MM.1S (cell line): ENCODE measurements around the gene OR10K2.
"Not testable (repeated sequence)": the region's sequence is repeated elsewhere in the genome, so short reads cannot be mapped to it uniquely, and the experiment has no call there.

Source experiments
- DNase-seq: peaks from one replicate; pipeline ENCODE4 v3.0.0-alpha.2; 2015
- H2AFZ ChIP-seq: fragments of 300-600 bp; sonication (generic); 2 replicates; pipeline ENCODE4 v1.6.0; 2016; ENCODE audit warnings: antibody characterized with exemption, low read length
- H3F3A ChIP-seq: fragments of 300-600 bp; sonication (generic); 2 replicates; pipeline ENCODE4 v1.6.1; 2016; ENCODE audit warnings: mild to moderate bottlenecking, antibody characterized with exemption, low read length, moderate library complexity, mixed read lengths; ENCODE audit not compliant: insufficient read depth
- H3K27ac ChIP-seq: fragments of 300-600 bp; sonication (generic); 2 replicates; pipeline ENCODE4 v1.5.1; 2016; ENCODE audit warnings: mild to moderate bottlenecking, low read length
- H3K27me3 ChIP-seq: fragments of 300-600 bp; sonication (generic); replicated peaks from 2 replicates; pipeline ENCODE4 v1.6.0; 2016; ENCODE audit warnings: low read length; ENCODE audit not compliant: insufficient read depth
- H3K36me3 ChIP-seq: fragments of 300-600 bp; sonication (generic); replicated peaks from 2 replicates; pipeline ENCODE4 v1.6.1; 2016; ENCODE audit warnings: mild to moderate bottlenecking, low read length, mixed read lengths; ENCODE audit not compliant: insufficient read depth
- H3K4me1 ChIP-seq: fragments of 300-600 bp; sonication (generic); 2 replicates; pipeline ENCODE4 v1.6.1; 2016; ENCODE audit warnings: low read length, mixed read lengths
- H3K4me2 ChIP-seq: fragments of 300-600 bp; sonication (generic); 2 replicates; pipeline ENCODE4 v1.6.0; 2016; ENCODE audit warnings: low read depth, low read length
- H3K4me3 ChIP-seq: fragments of 300-600 bp; sonication (generic); 2 replicates; pipeline ENCODE4 v1.5.1; 2016; ENCODE audit warnings: low read length, mixed read lengths
- H3K79me2 ChIP-seq: fragments of 300-600 bp; sonication (generic); 2 replicates; pipeline ENCODE4 v1.6.1; 2016; ENCODE audit warnings: mixed run types, low read length, mixed read lengths
- H3K9ac ChIP-seq: fragments of 300-600 bp; sonication (generic); 2 replicates; pipeline ENCODE4 v1.6.1; 2016; ENCODE audit warnings: low read length, mixed read lengths
- H3K9me2 ChIP-seq: fragments of 300-600 bp; sonication (generic); replicated peaks from 2 replicates; pipeline ENCODE4 v1.6.1; 2016; ENCODE audit warnings: mild to moderate bottlenecking, low read length, mixed read lengths; ENCODE audit not compliant: insufficient read depth
- H3K9me3 ChIP-seq: fragments of 300-600 bp; sonication (generic); replicated peaks from 2 replicates; pipeline ENCODE4 v1.6.1; 2016; ENCODE audit warnings: mild to moderate bottlenecking, low read length, mixed read lengths; ENCODE audit not compliant: insufficient read depth
- H4K20me1 ChIP-seq: fragments of 300-600 bp; sonication (generic); 2 replicates; pipeline ENCODE4 v1.6.1; 2016; ENCODE audit warnings: mild to moderate bottlenecking, low read length, moderate library complexity, mixed read lengths; ENCODE audit not compliant: insufficient read depth
- EZH2 ChIP-seq: fragments of 300-600 bp; sonication (generic); optimal IDR thresholded peaks from 2 replicates; pipeline ENCODE3; 2017; ENCODE audit warnings: low read depth, mild to moderate bottlenecking, antibody characterized with exemption, low read length, mixed read lengths
- EZH2phosphoT487 ChIP-seq: fragments of 300-600 bp; sonication (generic); IDR thresholded peaks from 2 replicates; pipeline ENCODE4 v1.6.1; 2018; ENCODE audit warnings: antibody characterized with exemption, low read length
- TF ChIP-seq, protein P1 (sequence below): fragments of 300-600 bp; sonication (generic); IDR thresholded peaks from 2 replicates; pipeline ENCODE4 v1.5.1; 2016; ENCODE audit warnings: antibody characterized with exemption, low read length, mixed read lengths

Gene OR10K2

DNA sequence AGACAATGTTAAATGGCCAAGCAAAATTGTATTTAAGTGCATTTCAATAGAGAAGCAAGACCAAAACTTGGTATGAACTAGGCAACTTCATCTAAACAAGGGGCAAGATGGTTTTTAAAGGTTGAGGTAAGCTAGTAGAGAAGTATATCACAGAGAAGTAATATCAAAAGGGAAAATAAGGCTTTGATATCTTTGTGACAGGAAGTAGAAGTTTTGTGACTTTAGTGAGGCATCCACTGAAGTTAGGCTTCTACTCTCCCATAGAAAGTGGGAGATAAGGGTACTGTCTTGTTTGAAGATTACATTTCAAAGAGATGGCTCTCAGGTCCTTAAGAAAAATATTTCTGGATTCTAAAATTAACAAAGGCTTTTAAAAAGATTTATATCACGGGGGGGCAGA, 35.7 kb downstream of the OR10K2 start:
- Histone ChIP-seq H3K4me1 (no peaks in the 10 kb centered on the region), H3K27me3 (no peaks in the 10 kb centered on the region), H3K9ac (no peak overlapping the region), H2AFZ (no peak overlapping the region), H3K9me2 (no peaks in the 10 kb centered on the region), H3K9me3 (no peaks in the 10 kb centered on the region), H3K27ac (no peak overlapping the region), H4K20me1 (no peaks in the 10 kb centered on the region), H3K4me2 (no peak overlapping the region), H3K79me2 (no peaks in the 10 kb centered on the region), H3K4me3 (no peak overlapping the region), H3K36me3 (no peaks in the 10 kb centered on the region), H3F3A (no peaks in the 10 kb centered on the region)
- TF ChIP-seq EZH2 (no peak), EZH2phosphoT487 (no peak)
- TF ChIP-seq, protein P1, sequence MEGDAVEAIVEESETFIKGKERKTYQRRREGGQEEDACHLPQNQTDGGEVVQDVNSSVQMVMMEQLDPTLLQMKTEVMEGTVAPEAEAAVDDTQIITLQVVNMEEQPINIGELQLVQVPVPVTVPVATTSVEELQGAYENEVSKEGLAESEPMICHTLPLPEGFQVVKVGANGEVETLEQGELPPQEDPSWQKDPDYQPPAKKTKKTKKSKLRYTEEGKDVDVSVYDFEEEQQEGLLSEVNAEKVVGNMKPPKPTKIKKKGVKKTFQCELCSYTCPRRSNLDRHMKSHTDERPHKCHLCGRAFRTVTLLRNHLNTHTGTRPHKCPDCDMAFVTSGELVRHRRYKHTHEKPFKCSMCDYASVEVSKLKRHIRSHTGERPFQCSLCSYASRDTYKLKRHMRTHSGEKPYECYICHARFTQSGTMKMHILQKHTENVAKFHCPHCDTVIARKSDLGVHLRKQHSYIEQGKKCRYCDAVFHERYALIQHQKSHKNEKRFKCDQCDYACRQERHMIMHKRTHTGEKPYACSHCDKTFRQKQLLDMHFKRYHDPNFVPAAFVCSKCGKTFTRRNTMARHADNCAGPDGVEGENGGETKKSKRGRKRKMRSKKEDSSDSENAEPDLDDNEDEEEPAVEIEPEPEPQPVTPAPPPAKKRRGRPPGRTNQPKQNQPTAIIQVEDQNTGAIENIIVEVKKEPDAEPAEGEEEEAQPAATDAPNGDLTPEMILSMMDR, result no peak
- no peak for DNase-seq

DNA sequence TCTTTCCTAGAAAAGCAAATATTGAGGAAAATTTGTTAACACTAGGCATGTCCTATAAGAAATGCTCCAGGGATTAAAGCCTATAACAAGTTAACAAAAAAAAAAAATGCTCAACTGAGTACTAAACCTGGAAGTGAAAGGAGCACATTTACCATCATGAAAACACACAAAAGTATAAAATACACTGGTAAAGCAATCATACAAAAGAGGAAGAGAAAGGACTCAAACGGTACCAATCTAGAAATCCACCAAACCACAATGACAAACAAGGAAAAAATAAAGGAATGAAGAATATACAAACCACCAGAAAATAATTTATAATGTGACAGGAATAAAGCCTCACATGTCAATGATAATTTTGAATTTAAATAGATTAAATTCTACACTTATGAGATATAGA, 51.2 kb downstream of the OR10K2 start:
- Histone ChIP-seq H2AFZ (no peak overlapping the region), H3F3A (no peaks in the 10 kb centered on the region), H3K9ac (no peak overlapping the region), H3K27ac (no peak overlapping the region), H4K20me1 (no peaks in the 10 kb centered on the region), H3K9me2 (no peaks in the 10 kb centered on the region), H3K27me3 (no peaks in the 10 kb centered on the region), H3K79me2 (no peaks in the 10 kb centered on the region), H3K36me3 (no peaks in the 10 kb centered on the region), H3K4me3 (no peak overlapping the region), H3K4me1 (no peaks in the 10 kb centered on the region), H3K9me3 (no peaks in the 10 kb centered on the region), H3K4me2 (no peak overlapping the region)
- no peak for TF ChIP-seq EZH2
- TF ChIP-seq, protein P1, result no peak
- no peak for TF ChIP-seq EZH2phosphoT487
- no peak for DNase-seq

DNA sequence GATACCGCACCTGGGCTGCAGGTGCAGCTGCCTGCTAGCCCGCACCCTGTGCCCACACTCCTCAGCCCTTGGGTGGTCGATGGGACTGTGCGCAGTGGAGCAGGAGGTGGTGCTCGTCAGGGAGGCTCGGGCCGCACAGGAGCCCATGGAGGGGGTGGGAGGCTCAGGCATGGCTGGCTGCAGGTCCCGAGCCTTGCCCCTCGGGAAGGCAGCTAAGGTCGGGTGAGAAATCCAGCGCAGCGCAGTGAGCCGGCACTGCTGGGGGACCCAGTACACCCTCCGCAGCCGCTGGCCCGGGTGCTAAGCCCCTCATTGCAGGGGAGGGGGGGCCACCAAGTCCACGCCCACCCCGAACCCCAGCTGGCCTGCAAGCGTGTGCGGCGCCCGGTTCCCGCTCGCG, 51.9 kb downstream of the OR10K2 start:
- not testable (repeated sequence) for H3K9me3 ChIP-seq, H3K4me2 ChIP-seq, H2AFZ ChIP-seq, H3K27ac ChIP-seq, H3K4me3 ChIP-seq, H3K27me3 ChIP-seq, H4K20me1 ChIP-seq, H3K9me2 ChIP-seq, H3K9ac ChIP-seq, H3K4me1 ChIP-seq, H3K36me3 ChIP-seq, H3F3A ChIP-seq, DNase-seq, H3K79me2 ChIP-seq

DNA sequence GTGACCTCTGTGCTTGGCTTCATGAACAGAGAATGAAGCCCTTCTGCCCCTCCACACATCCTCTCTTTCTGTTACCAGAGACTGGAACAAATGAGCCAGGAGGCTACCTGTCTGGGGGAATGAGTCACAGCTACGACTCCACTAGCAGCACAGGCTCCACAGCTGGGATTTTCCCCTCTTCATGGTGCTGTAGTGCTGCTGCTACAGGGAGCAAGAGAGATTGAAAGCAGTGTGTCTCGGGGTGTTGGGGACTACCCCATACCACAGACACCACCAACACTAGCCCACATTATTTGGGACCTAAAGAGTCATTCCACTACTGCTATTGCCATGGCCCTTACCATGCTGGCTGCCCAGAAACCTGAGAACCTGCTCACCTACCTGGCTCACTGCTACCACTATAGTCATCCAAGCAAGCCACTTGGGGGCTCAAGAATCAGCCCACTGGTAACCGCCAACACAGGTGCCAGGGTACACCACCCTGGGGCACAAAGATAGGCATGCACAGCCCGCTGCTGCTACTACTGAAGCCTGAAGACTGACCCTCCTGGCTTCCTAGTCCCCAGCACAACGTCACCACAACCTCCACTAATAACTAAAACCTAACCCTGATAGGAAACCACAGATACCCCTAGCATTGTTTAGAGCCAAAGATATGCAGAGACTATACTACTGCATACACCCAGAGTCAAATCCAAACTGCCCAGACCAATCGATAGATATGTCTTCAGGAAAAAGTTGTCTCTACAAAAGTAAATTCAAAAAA, 54.7 kb downstream of the OR10K2 start:
- H4K20me1 ChIP-seq, result no peaks in the 10 kb centered on the region
- no peaks in the 10 kb centered on the region for H3K79me2 ChIP-seq
- TF ChIP-seq EZH2 (no peak), EZH2phosphoT487 (no peak)
- TF ChIP-seq, protein P1, result no peak
- H3K9me3 ChIP-seq, result no peaks in the 10 kb centered on the region
- no peak overlapping the region for H2AFZ ChIP-seq
- H3K4me3 ChIP-seq, result no peak overlapping the region
- no peaks in the 10 kb centered on the region for H3F3A ChIP-seq
- H3K4me2 ChIP-seq, result no peak overlapping the region
- H3K36me3 ChIP-seq, result no peaks in the 10 kb centered on the region
- H3K9me2 ChIP-seq, result no peaks in the 10 kb centered on the region
- no peaks in the 10 kb centered on the region for H3K27me3 ChIP-seq
- no peaks in the 10 kb centered on the region for H3K4me1 ChIP-seq
- no peak overlapping the region for H3K9ac ChIP-seq
- no peak for DNase-seq
- no peak overlapping the region for H3K27ac ChIP-seq
